Right renal pelvis (tissue), 4 donors: ENCODE results near the gene TPK1. TPM values are rescaled to one million over a fixed set of nuclear protein-coding genes. Genes with fewer than 3 reads are reported as not detected.

ENCODE experiments used
- DNase-seq, 4 donors: peaks; one replicate each; pipeline ENCODE4 v3.0.0-alpha.2; 2013; ENCODE audit warnings: low read depth in 4 of 4, low spot score in 3 of 4, missing footprints in 1 of 4
- polyA plus RNA-seq, 4 donors: library from polyadenylated mRNA; unstranded; fragments of 120-200 nt; gene quantifications; one replicate each; pipeline ENCODE4 v1.2.1, GENCODE V29; 2013; ENCODE audit not compliant: insufficient read length in 4 of 4

TPK1 gene
- polyA plus RNA-seq, 4 donors = 8.3 to 10.9 (median 10.6) TPM

- DNase-seq = no peak
Observed at GRCh38 chr7:144546782-144547181, 289.1 kb downstream of the TPK1 start.

GRCh38 chr7:144545330-144545729, 290.5 kb downstream of the TPK1 start:
- no peak for DNase-seq

GRCh38 chr7:144534655-144535395, 301.0 kb downstream of the TPK1 start:
- no peak for DNase-seq

GRCh38 chr7:144534196-144534595, 301.7 kb downstream of the TPK1 start:
- no peak for DNase-seq

- no peak for DNase-seq
Observed at GRCh38 chr7:144531181-144531580, 304.7 kb downstream of the TPK1 start.

- DNase-seq = no peak
Observed at GRCh38 chr7:144529269-144529926, 306.5 kb downstream of the TPK1 start.

GRCh38 chr7:144528536-144529045, 307.3 kb downstream of the TPK1 start:
- DNase-seq = no peak

- peak; percentile 54 to 75 (median 66) for DNase-seq
Observed at GRCh38 chr7:144527051-144527471, 308.8 kb downstream of the TPK1 start.

- DNase-seq = no peak
Observed at GRCh38 chr7:144525956-144526355, 309.9 kb downstream of the TPK1 start.

GRCh38 chr7:144524271-144524670, 311.6 kb downstream of the TPK1 start:
- DNase-seq = no peak

GRCh38 chr7:144523621-144524020, 312.2 kb downstream of the TPK1 start:
- no peak for DNase-seq

GRCh38 chr7:144519925-144520324, 315.9 kb downstream of the TPK1 start:
- DNase-seq = no peak

GRCh38 chr7:144518360-144518759, 317.5 kb downstream of the TPK1 start:
- no peak for DNase-seq

GRCh38 chr7:144517749-144518148, 318.1 kb downstream of the TPK1 start:
- no peak for DNase-seq

- DNase-seq = no peak
Observed at GRCh38 chr7:144516729-144517525, 318.9 kb downstream of the TPK1 start.

- no peak for DNase-seq
Observed at GRCh38 chr7:144513334-144513733, 322.5 kb downstream of the TPK1 start.

GRCh38 chr7:144510621-144511020, 325.2 kb downstream of the TPK1 start:
- no peak for DNase-seq

GRCh38 chr7:144508702-144509101, 327.2 kb downstream of the TPK1 start:
- DNase-seq = no peak

- no peak for DNase-seq
Observed at GRCh38 chr7:144503215-144503614, 332.6 kb downstream of the TPK1 start.

- DNase-seq = no peak
Observed at GRCh38 chr7:144500225-144500624, 335.6 kb downstream of the TPK1 start.

GRCh38 chr7:144497282-144497681, 338.6 kb downstream of the TPK1 start:
- DNase-seq = no peak
